Stimulated activated CD4-positive, alpha-beta T cell treated with anti-CD3 and anti-CD28 coated beads, Interleukin-2, amount 100 ng/mL, for 24 hours (primary cell): ENCODE results near the gene SCCPDH.
"Not testable (repeated sequence)": the region's sequence is repeated elsewhere in the genome, so short reads cannot be mapped to it uniquely, and the experiment has no call there.

Experiments used
- DNase-seq, 2 donors: peaks; one replicate each; pipeline ENCODE4 v3.0.0-alpha.2; 2020

Gene SCCPDH

DNA sequence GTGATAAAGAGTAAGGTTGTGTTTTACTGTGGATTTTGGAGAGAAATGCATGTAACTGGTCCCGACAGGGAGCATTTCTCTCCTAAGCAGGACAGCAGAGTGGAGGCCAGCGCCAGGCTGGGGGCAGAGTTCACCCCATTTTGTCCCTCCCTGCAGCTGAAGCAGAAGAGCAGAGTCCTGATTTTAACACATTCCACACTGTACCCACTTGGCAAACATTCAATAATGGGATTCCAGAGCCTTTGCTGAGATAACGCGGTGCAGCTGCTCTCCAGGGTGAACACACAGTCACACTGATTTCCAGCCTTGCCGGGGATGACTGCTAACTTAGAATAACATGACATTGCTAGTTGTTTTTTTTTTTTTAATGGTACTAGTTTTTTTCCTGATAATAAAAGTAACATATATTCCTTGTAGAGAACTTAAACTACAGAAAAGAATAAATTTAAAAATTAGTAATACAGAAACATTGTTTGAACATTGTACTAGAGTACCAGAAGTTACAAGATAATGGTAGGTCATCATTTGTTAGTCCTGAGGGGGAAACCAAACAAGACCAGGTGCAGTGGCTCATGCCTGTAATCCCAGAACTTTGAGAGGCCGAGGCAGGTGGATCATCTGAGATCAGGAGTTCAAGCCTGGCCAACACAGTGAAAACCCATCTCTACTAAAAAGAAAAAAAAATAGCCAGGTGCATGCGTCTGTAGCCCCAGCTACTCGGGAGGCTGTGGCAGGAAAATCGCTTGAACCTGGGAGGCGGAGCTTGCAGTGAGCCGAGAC lies 77.2 kb downstream of the SCCPDH start:
- no peak for DNase-seq

GRCh38 chr1:246803373-246803772 lies 79.2 kb downstream of the SCCPDH start:
- DNase-seq = no peak

GRCh38 chr1:246803883-246804282 lies 79.7 kb downstream of the SCCPDH start:
- DNase-seq = no peak

- DNase-seq = no peak
Measured at GRCh38 chr1:246805135-246805716, 81.0 kb downstream of the SCCPDH start.

DNA sequence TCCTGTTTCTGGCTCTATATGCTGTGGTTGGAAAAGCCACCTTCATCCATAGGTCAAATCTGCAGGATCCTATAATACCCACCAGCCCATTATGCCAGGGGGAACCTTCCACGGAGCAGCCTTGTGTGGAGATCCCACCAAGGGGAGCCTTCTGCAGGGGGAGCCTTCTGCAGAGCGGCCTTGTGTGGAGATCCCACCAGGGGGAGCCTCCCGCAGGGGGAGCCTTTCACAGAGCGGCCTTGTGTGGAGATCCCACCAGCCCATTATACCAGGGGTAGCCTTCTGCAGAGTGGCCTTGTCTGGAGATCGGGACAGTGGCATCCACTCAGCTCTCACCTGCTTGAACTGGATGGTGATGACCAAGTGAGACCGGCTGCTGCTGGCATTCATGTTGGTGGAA lies 85.3 kb downstream of the SCCPDH start:
- DNase-seq = no peak

GRCh38 chr1:246811985-246812384 lies 87.8 kb downstream of the SCCPDH start:
- no peak for DNase-seq

DNA sequence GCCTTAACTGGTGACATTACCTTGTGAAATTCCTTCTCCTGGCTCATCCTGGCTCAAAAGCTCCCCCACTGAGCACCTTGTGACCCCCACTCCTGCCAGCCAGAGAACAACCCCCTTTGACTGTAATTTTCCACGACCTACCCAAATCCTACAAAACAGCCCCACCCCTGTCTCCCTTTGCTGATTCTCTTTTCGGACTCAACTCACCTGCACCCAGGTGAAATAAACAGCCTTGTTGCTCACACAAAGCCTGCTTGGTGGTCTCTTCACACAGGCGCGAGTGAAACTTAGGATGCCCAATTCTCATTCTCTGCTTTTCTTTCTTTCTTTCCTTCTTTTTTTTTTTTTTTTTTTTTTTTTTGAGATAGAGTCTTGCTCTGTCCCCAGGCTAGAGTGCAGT lies 89.1 kb downstream of the SCCPDH start:
- not testable (repeated sequence) for DNase-seq

DNA sequence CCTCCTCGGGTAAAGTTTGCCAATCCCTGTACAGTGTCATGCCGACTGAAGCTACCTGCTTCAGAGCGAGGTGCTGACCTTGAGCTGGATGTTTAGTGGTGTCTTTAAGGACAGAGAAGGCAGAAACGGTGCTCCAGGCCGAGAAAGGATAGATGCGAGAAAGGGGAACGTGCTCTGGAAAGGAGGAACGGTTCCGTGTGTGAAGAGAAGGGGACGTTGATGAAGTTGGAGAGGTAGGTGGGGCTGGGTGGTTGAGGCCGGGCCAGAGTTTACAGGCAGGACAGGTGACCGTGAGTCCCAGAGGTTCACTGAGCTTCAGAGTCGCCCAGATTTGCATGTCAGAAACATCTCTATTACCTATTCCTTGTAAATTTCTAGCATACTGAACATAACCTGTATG lies 90.7 kb downstream of the SCCPDH start:
- DNase-seq = no peak

DNA sequence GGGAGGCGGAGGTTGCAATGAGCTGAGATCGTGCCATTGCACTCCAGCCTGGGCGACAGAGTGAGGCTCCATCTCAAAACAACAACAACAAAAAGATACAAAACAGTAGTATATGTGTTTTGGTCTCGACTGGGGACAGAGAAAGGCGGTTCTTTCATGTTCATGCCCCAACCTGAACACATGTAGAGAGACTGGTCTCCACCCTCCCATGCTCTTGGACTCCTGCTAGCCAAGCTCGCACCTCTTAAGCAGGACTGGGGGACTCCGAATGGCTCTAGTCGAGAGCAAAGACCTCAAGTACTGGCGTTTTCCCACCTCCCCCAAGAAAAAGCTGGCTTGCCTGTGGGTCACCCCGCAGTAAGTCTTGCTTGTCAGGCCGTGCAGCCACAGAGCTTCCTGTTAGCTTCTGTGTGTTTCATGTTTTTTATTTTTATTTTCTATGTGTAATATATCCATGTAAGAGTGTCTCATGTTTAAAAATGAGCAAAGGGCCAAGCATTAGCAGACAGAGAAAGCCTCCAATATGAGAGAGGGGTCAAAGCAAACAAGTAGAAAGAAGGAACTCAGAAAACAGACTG lies 91.6 kb downstream of the SCCPDH start:
- DNase-seq = no peak
